H1 (cell line): Measurements from ENCODE around the gene WDFY3. TPM values are rescaled to one million over a fixed set of nuclear protein-coding genes. Genes with fewer than 3 reads are reported as not detected.

Experiments
- BACH1 ChIP-seq: IDR thresholded peaks from 2 replicates; pipeline ENCODE4 v1.6.1; 2012; ENCODE audit warnings: low read length, improper control_type of control experiment
- POLR2A ChIP-seq, 2 experiments: IDR thresholded peaks; 1 replicate in 1 of 2; 2 replicates in 1 of 2; pipeline ENCODE4 v1.6.1; 2011; ENCODE audit warnings: low read depth in 2 of 2, low read length in 2 of 2, mild to moderate bottlenecking in 2 of 2; ENCODE audit errors: control extremely low read depth in 1 of 2
- RAD21 ChIP-seq, 2 experiments: IDR thresholded peaks in 1 of 2; conservative IDR thresholded peaks in 1 of 2; 2 replicates each; pipeline ENCODE4 v1.6.1; 2011; ENCODE audit warnings: low read depth in 2 of 2, low read length in 2 of 2, improper control_type of control experiment in 1 of 2, inconsistent platforms in 1 of 2, mild to moderate bottlenecking in 1 of 2, moderate library complexity in 1 of 2
- SIN3A ChIP-seq, 2 experiments: IDR thresholded peaks in 1 of 2; conservative IDR thresholded peaks in 1 of 2; 2 replicates each; pipeline ENCODE4 v1.6.1; 2011 to 2012; ENCODE audit warnings: low read length in 2 of 2, improper control_type of control experiment in 1 of 2, low read depth in 1 of 2, mild to moderate bottlenecking in 1 of 2
- polyA plus RNA-seq, 7 experiments: library from polyadenylated mRNA; depleted of rRNA in 3 of 7; stranded (reverse) in 5 of 7; unstranded in 2 of 7; fragments of >200 nt in 5 of 7; fragments of 200-250 nt in 2 of 7; gene quantifications; 1 replicate in 5 of 7; 2 replicates in 1 of 7; 4 replicates in 1 of 7; pipeline versions ENCODE4 v1.2.1 to v1.2.3, GENCODE V29; 2011 to 2013; ENCODE audit warnings: missing spikeins in 2 of 7, mixed read lengths in 2 of 7
- total RNA-seq: library from RNA; stranded (reverse); fragmentation: NEBNext Ultra II Directional; extraction: Animal tissue kit (Norgen Biotek cat#: 25700); gene quantifications from 2 replicates; pipeline ENCODE4 v1.2.1, GENCODE V29; 2021

The WDFY3 gene
- total and polyA plus RNA-seq, 2 of the 8 experiments (the other 6 are each of a cell fraction or from before 2014, with no cell fraction given): 25.6 to 62.4 TPM

DNA sequence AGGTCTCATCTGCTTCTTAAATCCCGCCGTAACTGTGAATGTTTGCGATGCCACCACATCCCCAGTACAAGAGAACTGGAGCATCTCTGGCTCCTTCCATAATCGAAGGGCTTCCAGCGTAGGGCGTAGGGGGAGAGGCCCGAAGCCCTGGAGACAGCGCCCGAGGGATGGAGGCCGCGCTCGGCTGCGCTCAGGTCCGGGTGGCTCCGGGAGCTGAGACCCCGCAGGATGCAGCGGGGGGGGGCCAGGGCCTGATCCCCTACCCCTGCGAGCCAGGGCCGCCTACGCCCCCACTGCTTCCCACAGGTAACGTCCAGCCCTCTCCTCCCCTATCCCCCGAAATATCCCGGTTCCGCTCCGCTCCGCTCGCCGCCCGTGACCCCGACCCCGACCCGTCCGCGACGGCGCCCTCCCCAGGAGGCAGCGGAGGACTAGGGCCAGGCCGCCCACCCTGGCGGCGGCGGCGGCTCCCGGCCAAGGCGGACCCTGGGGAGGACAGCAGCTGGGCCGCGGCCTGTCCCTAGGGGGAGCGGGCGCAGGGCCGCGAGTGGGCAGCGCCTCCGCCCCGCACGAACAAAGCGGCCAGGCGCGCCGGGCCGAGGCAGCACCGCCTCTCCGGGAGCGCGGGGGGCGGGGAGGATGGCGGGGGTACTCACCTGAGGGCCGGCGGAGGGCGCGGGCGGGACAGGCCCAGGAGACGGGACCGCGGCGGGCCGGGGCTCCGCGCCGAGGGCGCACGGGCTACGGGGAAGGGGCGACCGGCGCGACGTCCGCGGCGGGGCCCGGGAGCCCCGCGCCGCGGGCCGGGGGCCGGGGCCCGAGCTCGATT lies 723 bp downstream of the WDFY3 start (continued):
- peak in 1 of 2 experiments; percentile 7; a peak in 2 of 4 replicates for TF ChIP-seq RAD21 (IDR thresholded peaks at IDR 0.05 in 1 of 2, conservative IDR thresholded peaks at IDR 0.05 in 1 of 2; ENCODE audit: low read depth in 2 of 2, low read length in 2 of 2)
- TF ChIP-seq BACH1: no peak; the same call in 1 of the 2 replicates
- no peak for TF ChIP-seq SIN3A (conservative IDR thresholded peaks at IDR 0.05 in 1 of 2, IDR thresholded peaks at IDR 0.05 in 1 of 2; ENCODE audit: low read depth in 1 of 2, low read length in 2 of 2)
- TF ChIP-seq POLR2A (IDR thresholded peaks at IDR 0.05; ENCODE audit: control extremely low read depth in 1 of 2, low read depth in 2 of 2, low read length in 2 of 2): peak in 1 of 2 experiments; percentile 72; a peak in 1 of 3 replicates
- TF ChIP-seq, all 59 proteins: peak for 16
